GM23338 (cell line): ENCODE data around the gene DAGLA. TPM values are rescaled to one million over a fixed set of nuclear protein-coding genes. Genes with fewer than 3 reads are reported as not detected.

ENCODE experiments used
- EZH2 ChIP-seq: fragments of 200-600 bp; sonication (generic); IDR thresholded peaks from one replicate; pipeline ENCODE4 v1.8.0; 2017; ENCODE audit warnings: antibody characterized with exemption, mild to moderate bottlenecking, low read depth; ENCODE audit not compliant: unreplicated experiment
- JUNB ChIP-seq: IDR thresholded peaks from one replicate; pipeline ENCODE4 v1.6.1; 2016; ENCODE audit warnings: antibody characterized with exemption; ENCODE audit not compliant: unreplicated experiment
- NANOG ChIP-seq: IDR thresholded peaks from 2 replicates; pipeline ENCODE4 v1.6.1; 2016; ENCODE audit warnings: antibody characterized with exemption, borderline replicate concordance
- POLR2AphosphoS5 ChIP-seq: IDR thresholded peaks from 2 replicates; pipeline ENCODE4 v1.6.1; 2016; ENCODE audit warnings: antibody characterized with exemption, low read depth
- REST ChIP-seq: IDR thresholded peaks from one replicate; pipeline ENCODE4 v1.6.1; 2018; ENCODE audit warnings: antibody characterized with exemption; ENCODE audit not compliant: unreplicated experiment
- ZNF331 ChIP-seq: fragments of 250-450 bp; sonication (Bioruptor Pico); IDR thresholded peaks from 2 replicates; pipeline ENCODE4 v1.5.0; 2020; ENCODE audit warnings: low read depth, mild to moderate bottlenecking, moderate library complexity
- ZNF462 ChIP-seq: fragments of 250-450 bp; sonication (Bioruptor Pico); IDR thresholded peaks from 2 replicates; pipeline ENCODE4 v1.5.0; 2020; ENCODE audit warnings: mild to moderate bottlenecking, moderate library complexity
- polyA plus RNA-seq: library from polyadenylated mRNA; unstranded; fragments of >200 nt; fragmentation: Nextera tagmentation; extraction: Ambion mirVana; gene quantifications from 2 replicates; pipeline ENCODE4 v1.2.1, GENCODE V29; 2016
- total RNA-seq: library from RNA; depleted of rRNA; stranded (reverse); fragments of >200 nt; shearing (Covaris generic); gene quantifications from 2 replicates; pipeline ENCODE4 v1.2.3, GENCODE V29; 2014

Gene DAGLA
- total and polyA plus RNA-seq, 2 experiments from 2014 or later: 0.55 to 2.5 TPM

- TF ChIP-seq ZNF462 (CRISPR knock-in tag) (no peak), REST (no peak), JUNB (no peak), ZNF331 (CRISPR knock-in tag) (no peak), POLR2AphosphoS5 (no peak), EZH2 (no peak), NANOG (no peak)
Observed at GRCh38 chr11:61775606-61776554, 95.7 kb downstream of the DAGLA start (continued).
